Loucy (cell line): Measurements from ENCODE around the gene PPFIA1.

Experiments used
- EZH2phosphoT487 ChIP-seq: fragments of 200-600 bp; IDR thresholded peaks from 2 replicates; pipeline ENCODE4 v1.6.1; 2018; ENCODE audit warnings: antibody characterized with exemption, mild to moderate bottlenecking, moderate library complexity, borderline replicate concordance
- TF ChIP-seq, protein P1 (sequence below): fragments of 200-600 bp; sonication (generic); conservative IDR thresholded peaks from 2 replicates; pipeline ENCODE4 v1.5.1; 2014; ENCODE audit warnings: mild to moderate bottlenecking, antibody characterized with exemption, low read length

DNA sequence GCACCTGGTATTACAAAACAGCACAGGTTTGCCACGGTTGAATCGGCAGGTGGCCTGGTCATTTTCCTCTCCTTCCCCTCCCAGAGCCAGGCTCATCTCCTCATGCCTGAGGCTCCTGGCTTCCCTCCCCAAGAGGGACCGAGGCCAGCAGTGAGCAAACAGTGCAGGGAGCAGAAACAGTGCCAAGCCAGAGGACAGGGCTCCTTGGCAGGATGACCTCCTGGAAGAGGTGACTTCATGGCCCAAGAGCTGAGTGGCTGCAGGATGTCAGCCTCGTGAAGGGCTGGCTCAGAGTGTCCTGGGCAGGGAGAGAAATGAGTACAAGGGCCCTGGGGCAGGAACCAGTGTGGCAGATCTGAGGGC is 22.8 kb upstream of the PPFIA1 start:
- TF ChIP-seq, protein P1, sequence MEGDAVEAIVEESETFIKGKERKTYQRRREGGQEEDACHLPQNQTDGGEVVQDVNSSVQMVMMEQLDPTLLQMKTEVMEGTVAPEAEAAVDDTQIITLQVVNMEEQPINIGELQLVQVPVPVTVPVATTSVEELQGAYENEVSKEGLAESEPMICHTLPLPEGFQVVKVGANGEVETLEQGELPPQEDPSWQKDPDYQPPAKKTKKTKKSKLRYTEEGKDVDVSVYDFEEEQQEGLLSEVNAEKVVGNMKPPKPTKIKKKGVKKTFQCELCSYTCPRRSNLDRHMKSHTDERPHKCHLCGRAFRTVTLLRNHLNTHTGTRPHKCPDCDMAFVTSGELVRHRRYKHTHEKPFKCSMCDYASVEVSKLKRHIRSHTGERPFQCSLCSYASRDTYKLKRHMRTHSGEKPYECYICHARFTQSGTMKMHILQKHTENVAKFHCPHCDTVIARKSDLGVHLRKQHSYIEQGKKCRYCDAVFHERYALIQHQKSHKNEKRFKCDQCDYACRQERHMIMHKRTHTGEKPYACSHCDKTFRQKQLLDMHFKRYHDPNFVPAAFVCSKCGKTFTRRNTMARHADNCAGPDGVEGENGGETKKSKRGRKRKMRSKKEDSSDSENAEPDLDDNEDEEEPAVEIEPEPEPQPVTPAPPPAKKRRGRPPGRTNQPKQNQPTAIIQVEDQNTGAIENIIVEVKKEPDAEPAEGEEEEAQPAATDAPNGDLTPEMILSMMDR = no peak
- TF ChIP-seq EZH2phosphoT487 = no peak
